Activated naive CD4-positive, alpha-beta T cell (primary cell): ENCODE results near the gene FUT6.
A peak's percentile ranks its signal among the peaks of the same experiment; 100 is the strongest.
"Not testable (repeated sequence)": the region's sequence is repeated elsewhere in the genome, so short reads cannot be mapped to it uniquely, and the experiment has no call there.

Experiments used
- DNase-seq, 4 experiments: peaks; one replicate each; lab custom pipeline; 2025; lab: John Stamatoyannopoulos, UW

Gene FUT6

DNA sequence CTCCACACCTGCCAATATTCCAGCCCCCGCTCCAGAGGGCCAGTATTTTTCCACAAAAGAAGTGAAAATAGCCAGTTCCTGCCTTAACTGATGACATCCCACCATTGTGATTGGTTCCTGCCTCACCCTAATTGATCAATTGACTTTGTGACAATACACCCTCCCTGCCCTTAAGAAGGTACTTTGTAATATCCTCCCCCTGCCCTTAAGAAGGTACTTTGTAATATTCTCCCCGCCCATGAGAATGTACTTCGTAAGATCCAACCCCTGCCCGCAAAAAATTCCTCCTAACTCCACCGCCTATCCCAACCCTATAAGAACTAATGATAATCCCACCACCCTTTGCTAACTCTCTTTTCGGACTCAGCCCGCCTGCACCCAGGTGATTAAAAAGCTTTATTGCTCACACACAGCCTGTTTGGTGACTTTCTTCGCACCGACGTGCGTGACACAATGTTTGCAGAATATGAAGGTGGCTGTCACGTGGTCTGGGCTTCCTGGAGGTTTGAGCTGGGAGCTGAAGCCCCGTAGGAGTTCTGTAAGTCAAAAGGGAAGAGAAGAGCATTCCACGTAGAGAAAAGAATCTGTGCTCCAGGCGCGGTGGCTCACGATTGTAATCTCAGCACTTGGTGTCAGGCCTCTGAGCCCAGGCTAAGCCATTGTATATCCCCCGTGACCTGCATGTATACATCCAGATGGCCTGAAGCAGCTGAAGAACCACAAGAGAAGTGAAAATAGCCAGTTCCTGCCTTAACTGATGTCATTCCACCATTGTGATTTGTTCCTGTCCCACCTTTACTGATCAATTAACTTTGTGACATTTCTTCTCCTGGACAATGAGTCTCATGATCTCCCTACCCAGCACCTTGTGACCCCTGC is 17.9 kb upstream of the FUT6 start:
- DNase-seq = no peak

DNA sequence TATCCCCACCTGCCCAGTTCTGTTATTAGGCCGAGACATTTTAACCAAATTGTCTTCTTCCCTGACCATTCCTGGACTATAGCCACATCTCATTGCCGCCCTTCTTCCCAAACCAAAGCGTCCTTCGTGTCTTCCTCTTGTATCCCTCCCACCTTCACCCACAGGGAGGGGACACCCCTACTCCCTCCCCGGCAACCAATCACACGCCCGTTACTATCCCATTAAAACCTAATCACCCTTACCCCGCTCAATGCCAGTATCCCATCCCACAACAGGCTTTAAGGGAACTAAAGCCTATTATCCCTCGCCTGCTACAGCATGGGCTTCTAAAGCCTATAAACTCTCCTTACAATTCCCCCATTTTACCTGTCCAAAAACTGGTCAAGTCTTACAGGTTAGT is 15.6 kb upstream of the FUT6 start:
- DNase-seq = not testable (repeated sequence)

DNA sequence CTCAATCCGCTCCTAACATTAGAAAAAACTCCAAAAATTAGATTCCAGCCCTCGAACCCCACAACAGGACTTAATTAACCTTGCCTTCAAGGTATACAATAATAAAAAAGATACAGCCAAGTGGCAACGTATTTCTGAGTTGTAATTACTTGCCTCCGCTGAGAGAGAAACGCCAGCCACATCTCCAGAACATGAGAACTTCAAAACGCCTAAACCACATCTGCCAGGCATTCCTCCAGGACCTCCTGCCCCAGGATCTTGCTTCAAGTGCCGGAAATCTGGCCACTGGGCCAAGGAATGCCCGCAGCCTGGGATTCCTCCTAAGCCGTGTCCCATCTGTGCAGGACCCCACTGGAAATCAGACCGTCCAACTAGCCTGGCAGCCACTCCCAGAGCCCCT is 14.6 kb upstream of the FUT6 start:
- DNase-seq = not testable (repeated sequence)

DNA sequence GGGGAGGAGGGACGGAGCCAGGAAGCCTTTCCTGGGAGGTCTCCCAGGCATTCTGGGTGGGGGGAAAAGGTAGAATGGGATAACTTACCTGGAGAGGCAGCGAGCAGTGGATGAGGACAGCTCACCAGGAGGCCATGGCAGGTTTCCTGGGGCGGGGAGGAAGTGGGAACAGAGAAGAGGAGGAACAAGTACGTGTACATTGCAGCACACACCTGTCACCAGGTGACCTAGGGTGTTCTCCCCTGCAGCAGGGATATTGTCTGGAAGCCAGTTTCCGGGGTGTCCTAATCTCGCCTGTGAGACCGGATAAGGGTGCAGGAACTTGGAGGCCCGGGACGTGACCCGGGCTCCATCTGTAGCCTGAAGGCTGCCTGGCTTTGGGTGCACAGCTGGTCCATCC is 11.8 kb upstream of the FUT6 start, which contains the start of gene FUT3:
Gene FUT3, minus strand, starts transcription at position 148 of the 400 bp plus-strand sequence.
- no peak for DNase-seq

DNA sequence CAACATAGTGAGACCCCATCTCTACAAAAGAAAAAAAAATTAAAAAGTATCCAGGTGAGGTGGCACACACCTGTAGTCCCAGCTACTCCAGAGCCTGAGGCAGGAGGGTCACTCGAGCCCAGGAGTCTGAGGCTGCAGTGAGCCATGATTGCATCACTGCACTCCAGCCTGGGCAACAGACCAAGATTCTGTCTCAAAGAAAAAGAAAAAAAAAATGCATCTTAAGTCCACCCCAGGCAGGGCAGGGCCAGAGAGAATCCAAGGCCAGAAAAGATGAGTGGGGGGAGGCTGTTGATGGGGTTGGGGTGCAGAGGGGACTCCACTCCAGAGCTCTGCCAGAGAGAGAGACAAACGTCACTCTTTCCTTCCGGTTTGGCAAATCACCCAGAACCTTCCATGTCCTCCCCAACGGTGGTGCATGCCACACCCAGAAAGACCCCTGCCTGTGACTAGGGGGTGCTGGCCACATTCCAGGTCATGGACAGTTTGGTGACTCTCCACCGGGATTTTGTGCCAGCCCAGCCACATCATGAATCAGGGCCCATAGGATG is 11.3 kb upstream of the FUT6 start:
- no peak for DNase-seq

DNA sequence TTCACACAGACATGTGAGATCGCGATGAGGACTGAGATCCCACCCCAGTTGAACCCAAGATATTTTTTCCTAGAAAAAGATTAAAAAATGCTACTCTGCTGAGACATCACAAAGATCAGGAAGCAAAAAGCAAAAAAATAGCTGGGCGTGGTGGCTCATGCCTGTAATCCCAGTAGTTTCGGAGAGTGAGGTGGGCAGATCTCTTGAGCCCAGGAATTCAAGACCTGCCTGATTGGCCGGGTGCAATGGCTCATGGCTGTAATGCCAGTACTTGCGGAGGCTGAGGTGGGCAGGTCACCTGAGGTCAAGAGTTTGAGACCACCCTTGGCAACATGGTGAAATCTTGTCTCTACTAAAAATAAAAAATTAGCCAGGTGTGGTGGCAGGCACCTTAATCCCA is 10.7 kb upstream of the FUT6 start:
- no peak for DNase-seq

DNA sequence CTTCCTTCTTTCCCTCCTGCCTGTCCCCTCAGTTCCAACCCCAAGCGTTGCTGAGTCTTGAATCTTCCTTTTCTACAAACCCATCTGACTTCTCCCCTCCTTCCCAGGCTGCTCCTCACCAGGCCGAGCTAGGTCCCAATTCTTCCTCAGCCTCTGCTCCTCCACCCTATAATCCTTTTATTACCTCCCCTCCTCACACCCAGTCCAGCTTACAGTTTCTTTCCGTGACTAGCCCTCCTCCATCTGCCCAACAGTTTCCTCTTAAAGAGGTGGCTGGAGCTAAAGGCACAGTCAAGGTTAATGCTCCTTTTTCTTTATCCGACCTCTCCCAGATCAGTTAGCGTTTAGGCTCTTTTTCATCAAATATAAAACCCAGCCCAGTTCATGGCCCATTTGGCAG is 9.1 kb upstream of the FUT6 start:
- DNase-seq = not testable (repeated sequence)

DNA sequence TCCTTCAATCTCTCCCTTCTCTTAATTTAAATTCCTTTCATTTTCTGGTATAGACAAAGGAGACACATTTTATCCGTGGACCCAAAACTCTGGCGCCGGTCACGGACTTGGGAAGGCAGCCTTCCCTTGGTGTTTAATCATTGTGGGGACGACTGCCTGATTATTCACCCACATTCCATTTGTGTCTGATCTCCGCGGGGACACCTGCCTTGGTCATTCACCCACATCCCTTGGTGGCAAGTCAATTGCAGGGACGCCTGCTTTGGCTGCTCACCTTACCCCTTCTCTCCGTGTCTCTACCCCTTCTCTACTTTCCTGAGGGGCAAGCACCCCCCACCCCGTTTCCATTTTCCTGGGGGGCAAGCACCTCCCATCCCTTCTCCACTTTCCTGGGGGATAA is 8.3 kb upstream of the FUT6 start:
- not testable (repeated sequence) for DNase-seq

DNA sequence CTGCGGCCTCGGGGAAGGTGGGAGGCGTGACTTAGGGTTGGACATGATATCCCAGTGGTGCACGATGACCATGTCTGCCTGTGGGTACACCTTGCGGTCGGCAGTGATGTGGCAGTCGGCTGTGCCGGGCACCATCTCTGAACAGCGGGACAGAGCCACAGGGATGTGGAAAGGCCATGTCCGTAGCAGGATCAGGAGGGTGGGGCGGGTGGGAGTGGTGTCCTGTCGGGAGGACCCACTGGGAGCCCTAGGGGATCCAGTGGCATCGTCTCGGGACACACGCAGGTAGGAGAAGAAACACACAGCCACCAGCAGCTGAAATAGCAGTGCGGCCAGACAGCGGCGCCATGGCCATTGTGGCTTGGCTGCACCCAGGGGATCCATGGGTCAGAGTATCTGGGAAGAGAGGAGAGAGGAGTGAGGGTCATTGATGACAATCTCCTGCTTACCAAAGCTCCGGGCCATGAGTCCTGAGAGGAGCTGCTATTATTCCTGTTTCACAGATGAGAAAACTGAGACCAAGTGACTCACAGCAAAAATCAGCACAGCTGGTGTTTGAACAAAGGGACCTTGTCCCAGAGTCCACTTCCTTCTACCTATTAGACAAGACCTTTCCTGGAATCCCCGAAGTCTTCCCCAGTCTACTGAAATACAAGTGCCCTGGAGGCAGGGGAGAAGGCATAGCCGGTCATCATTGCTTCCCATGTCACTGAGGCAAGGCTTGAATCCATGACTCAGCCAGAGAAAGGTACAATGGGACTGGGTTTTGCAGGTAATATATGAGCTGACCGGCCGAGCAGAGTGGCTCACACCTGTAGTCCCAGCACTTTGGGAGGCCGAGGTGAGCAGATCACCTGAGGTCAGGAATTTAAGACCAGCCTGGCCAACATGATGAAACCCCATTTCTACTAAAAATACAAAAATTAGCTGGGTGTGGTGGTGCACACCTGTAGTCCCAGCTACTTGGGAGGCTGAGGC is 5.2 kb upstream of the FUT6 start:
- DNase-seq = no peak

DNA sequence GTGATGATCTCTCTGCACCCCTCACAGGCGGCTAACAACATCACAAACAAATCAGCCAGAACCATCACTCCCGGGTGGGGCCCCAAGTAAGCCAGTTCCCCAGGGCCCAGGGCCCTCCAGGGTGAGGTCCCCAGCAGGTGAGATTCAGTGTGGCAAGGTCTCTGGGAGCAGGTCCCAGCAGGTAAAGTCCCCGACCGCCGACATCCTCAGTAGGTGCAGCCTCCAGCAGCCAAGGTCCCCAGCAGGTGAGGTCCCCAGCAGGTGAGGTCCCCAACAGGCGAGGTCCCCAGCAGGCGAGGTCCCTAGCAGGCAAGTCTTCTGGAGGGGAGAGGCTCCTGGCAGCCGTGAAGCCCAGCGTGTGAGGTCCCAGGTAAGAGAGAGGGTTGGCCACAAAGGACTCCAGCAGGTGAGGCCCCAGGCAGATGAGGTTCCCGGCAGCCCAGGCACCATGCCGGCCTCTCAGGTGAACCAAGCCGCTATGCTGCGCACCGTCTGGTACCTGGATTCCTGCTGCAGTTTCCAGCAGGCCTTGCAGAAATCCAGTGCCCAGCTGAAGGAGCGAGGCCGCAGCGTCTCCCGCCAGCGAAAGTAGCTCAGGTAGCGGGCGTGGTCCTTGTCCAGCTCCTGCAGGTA is 3.9 kb upstream of the FUT6 start:
- no peak for DNase-seq

DNA sequence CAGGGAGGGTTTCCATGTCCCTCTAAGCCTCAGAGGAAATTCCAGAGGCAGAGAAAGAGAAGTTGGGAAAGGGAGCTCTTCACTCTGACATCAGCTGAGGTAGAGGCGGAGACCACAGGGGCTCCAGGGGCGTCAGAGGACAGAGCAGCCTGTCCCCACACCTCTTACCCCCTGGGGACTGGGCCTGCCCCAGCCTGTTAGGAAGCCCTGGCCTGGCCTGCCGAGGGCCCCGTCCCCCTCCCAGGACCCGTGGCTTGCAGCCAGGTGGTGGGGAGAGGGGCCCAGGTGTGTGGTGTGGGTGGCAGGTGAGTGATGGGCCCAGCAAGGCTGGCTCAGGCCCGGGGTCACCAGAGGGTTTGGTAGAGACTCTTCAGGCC is 2.2 kb upstream of the FUT6 start:
- not testable (repeated sequence) for DNase-seq

DNA sequence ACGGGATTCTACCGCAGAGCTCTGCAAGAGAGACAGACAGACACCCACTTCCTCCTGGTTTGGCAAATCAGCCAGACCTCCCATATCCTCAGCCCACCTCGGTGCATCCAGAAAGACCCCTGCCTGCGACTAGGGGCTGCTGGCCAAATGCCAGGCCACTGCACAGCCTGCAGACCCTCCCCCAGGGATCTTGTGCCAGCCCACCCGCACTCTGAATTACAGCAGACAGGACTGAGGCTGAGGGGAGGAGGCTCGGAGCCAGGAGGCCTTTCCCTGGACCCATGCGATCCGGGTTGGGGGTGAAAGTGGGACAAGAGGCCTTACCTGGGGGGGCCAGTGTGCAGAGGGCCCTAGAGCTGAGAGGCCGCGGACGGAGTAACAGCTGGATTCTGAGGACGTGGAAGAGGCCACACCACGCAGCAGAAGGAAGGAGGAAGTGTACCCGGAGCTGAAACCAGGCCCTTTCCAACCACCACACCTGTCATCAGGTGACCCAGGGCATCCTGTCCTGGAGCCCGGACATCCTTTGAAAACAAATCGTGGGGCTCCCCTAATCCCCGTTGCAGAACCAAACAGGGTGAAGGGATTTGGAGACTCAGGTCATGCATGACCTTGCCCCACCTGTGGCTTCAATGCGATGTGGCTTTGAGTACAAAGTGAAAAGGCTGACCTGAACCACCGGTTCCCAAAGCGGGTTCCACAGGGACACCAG is 993 bp downstream of the FUT6 start:
- DNase-seq = no peak

DNA sequence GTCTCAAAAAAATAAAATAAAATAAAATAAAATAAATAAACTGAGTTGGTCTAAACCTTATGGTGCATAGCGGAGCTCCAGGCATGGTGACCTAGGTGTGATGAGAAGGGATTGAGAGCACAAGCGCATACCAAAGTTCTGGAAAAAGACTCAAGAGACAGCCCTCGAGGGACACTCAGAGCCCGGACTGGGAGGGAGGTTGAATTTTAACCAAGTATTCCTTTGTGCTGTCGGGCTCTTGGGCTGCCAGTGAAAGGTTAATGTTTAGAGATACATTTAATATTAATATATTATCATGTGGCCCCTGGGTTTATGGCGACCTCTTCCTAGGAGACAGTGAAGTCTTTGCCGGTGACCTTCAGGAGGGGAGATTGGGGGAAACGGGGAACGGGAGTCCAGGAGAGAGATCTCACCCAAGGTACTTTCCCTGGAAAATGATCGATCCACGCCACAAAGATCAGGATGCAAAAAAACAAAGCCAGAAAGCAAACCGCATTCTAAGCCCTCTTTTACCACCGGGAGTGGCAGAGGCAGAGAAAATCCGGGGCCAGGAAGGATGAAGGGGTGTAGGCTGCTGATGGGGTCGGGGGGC is 1.6 kb downstream of the FUT6 start:
- no peak for DNase-seq

DNA sequence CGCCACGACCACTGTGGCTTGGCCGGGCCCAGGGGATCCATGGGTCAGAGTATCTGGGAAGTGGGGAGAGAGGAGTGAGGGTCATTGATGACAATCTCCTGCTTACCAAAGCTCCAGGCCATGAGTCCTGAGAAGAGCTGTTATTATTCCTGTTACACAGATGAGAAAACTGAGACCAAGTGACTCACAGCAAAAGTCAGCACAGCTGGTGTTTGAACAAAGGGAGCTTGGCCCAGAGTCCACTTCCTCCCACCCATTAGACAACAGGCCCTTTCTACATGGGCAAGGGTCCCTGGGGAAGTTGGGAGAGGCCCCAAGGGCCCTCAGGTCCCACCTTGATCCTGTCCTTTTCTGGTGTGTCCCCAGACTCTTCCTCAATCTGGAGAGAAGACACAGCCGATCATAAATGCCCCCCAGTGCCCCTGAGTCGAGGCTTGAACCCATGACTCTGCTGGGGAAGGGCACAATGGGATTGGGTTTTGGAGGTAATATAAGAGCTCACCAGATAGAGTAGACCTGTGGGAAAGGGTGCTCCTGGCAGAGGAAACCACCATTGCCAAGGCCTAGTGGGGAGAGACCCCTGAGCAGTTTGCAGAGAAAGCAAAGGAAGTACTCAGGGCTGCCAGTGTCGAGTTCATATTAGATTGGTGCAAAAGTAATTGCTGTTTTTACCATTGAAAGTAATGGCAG is 6.8 kb downstream of the FUT6 start:
- no peak for DNase-seq

DNA sequence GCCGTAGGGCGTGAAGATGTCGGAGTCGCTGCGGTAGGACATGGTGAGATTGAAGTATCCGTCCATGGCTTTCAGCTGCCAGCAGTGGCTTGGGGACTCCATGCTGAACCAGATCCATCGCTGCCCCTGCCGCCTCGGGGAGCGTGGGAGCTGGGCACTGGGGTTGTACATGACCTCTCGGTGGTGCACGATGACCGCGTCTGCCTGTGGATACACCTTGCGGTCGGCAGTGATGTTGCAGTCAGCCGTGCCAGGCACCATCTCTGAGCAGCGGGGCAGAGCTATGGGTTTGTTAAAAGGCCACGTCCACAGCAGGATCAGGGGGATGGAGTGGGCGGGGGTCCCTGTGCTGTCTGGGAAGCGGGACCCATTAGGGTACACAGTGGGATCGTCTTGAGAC is 7.4 kb downstream of the FUT6 start:
- DNase-seq = no peak

DNA sequence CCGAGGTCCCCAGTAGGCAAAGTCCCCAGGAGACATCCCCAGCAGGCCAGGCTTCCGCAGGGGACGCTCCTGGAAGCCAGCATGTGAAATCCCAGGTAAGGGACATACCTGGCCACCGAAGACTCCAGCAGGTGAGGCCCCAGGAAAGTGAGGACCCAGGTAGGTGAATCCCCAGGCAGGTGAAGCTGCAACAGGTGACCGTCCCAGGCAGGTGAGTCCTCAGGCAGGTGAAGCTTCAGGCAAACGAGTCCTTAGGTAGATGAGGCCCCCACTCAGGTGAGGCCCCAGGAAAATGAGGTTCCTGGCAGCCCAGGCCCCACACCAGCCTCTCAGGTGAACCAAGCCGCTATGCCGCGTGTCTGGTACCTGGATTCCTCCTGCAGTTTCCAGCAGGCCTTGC is 8.3 kb downstream of the FUT6 start:
- no peak for DNase-seq

DNA sequence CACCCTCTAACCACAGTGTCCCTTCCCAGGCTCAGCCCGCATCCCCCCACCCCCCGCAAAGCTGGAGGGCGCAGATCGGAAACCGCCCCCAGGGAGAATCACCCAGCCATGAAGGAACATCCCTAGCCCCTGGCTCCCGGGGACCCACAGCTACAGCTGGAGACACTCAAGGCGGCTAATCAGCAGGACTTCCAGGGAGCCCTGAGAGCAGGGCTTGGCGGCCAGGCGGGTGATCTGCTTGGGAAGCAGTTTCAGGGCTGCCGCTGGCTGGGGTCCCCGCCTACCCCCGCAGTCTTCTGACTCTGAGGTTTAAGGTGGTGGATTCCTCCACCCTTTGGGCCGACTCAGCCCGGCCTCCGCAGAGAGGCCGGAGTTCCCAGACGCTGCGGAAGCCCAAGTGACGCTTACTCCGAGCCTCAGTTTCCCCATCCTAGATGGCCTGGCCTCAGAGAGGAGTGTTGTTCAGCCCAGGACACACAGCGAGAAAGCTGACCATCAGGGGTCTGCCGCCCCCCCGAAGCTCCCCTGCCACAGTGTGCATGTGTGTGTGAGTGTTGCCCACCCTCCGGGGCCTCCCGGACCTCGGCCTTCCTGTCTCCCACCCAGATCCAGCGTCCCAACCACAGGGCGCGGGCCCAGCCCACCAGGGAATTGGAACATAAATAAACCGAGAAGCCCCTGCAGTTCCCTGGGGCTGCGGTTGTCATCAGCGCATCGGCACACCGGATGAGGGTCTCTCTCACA is 9.8 kb downstream of the FUT6 start:
- DNase-seq = no peak

DNA sequence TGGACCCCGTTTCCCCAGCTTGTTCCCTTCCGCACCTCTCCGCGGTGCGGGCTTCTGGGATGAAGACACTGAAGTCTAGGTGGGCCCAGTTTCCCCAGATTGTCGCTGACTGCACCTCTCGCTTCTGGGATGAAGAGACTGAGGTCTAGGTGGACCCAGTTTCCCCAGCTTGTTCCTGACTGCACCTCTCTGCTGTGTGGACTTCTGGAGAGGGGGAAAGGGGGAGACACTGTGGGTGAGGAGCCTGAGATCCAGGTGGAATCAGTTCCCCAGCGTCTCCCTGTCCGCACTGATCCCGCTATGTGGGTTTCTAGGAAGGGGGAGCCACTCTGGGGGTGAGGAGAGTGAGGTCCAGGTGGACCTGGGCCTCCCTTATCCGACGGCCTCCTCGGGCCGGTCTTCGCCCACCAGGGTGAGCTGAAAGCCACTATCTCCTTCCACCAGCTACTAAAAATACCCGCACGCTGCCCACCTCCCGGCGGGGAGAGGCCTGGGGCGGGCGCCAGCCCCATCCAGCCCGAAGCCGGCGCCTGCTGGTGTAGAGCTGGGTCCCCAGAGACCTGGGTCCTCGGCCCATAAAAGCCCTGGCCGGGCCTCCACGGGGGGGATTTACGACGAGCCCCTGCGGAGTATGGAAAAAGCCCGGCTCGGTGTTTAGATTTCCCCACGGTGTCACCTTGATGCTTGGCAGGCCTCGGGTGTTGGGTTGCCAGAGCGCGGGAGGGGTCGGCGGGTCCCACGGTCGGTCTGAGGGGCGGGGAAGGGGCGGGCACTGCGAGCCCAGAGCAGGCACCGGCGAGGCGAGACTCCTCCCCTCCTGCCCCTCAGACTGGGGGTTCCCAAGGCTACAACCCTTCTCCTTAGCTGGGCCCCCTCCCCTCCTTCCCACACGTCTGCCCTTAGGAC is 10.6 kb downstream of the FUT6 start:
- DNase-seq = peak in 1 of 4 experiments; percentile 15
